Fibroblast of the aortic adventitia (primary cell): ENCODE measurements around the gene CD53. TPM values are rescaled to one million over a fixed set of nuclear protein-coding genes. Genes with fewer than 3 reads are reported as not detected.

Experiments used
- DNase-seq: peaks from one replicate; pipeline ENCODE4 v3.0.0-alpha.2; 2010; ENCODE audit warnings: low read depth
- H3K4me3 ChIP-seq: 2 replicates; pipeline ENCODE4 v1.5.1; 2011; ENCODE audit warnings: low read depth, mild to moderate bottlenecking, control low read depth, low read length, moderate library complexity
- CTCF ChIP-seq: IDR thresholded peaks from 2 replicates; pipeline ENCODE4 v1.5.1; 2011; ENCODE audit warnings: mild to moderate bottlenecking, low read length, control low read depth, inconsistent platforms; ENCODE audit not compliant: insufficient read depth
- total RNA-seq: library from RNA; depleted of rRNA; stranded (reverse); fragments of >200 nt; gene quantifications from 2 replicates; pipeline ENCODE4 v1.2.3, GENCODE V29; 2012; ENCODE audit warnings: low replicate concordance

Gene CD53
- total RNA-seq, 1 donor, result not detected

- no peak for DNase-seq
- no peak overlapping the region for H3K4me3 ChIP-seq
- TF ChIP-seq CTCF, result no peak
Observed at GRCh38 chr1:110888049-110888448, 15.1 kb downstream of the CD53 start.

- H3K4me3 ChIP-seq, result no peak overlapping the region
- no peak for DNase-seq
- no peak for TF ChIP-seq CTCF
Observed at GRCh38 chr1:110888641-110889040, 15.7 kb downstream of the CD53 start.

GRCh38 chr1:110890474-110891196, 17.7 kb downstream of the CD53 start:
- no peak for DNase-seq
- no peak for TF ChIP-seq CTCF
- no peak overlapping the region for H3K4me3 ChIP-seq

- H3K4me3 ChIP-seq, result no peak overlapping the region
- no peak for TF ChIP-seq CTCF
- DNase-seq, result no peak
Observed at GRCh38 chr1:110893908-110894490, 21.1 kb downstream of the CD53 start.

- TF ChIP-seq CTCF, result no peak
- DNase-seq, result no peak
- H3K4me3 ChIP-seq, result no peak overlapping the region
Observed at GRCh38 chr1:110896090-110896489, 23.1 kb downstream of the CD53 start.

- no peak overlapping the region for H3K4me3 ChIP-seq
- no peak for DNase-seq
- TF ChIP-seq CTCF, result no peak
Observed at GRCh38 chr1:110897681-110898080, 24.7 kb downstream of the CD53 start.
